Ecto neural progenitor cell (in vitro differentiated cells): ENCODE results near the gene SAP25.

ENCODE experiments used
- DNase-seq: peaks from one replicate; pipeline ENCODE4 v3.0.0-alpha.2; 2018; ENCODE audit warnings: low spot score

The SAP25 gene

GRCh38 chr7:100595188-100595587, 21.5 kb upstream of the SAP25 start:
- no peak for DNase-seq

GRCh38 chr7:100591596-100591995, 17.9 kb upstream of the SAP25 start:
- no peak for DNase-seq

DNA sequence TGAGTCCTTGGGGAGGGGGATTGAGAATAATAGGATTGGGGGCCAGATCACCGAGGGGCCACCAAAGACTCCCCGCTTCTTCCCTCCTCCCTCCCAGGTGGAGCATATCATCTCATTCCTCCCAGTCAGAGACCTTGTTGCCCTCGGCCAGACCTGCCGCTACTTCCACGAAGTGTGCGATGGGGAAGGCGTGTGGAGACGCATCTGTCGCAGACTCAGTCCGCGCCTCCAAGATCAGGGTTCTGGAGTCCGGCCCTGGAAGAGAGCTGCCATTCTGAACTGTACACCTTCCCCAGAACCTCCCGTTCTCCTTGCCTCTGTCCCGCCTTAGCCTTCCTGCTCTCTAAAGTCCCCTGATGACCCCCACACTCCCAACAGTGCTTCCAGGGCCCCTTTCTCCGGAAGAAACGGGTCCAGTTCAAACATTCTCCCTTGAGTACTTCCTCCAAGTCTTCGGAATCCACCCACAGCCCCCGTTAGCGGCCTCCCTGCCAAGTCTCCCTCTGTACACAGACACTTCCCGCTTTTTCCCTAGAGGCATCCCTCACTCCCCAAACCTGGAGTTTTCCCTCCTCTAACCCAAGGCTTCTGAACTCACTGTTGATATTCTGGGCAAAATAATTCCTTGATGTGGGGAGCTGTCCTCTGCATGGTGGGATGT, 16.5 kb upstream of the SAP25 start:
- no peak for DNase-seq

- DNase-seq, result peak; percentile 58
These were observed 15.7 kb upstream of the SAP25 start for GRCh38 chr7:100589341-100589947.

DNA sequence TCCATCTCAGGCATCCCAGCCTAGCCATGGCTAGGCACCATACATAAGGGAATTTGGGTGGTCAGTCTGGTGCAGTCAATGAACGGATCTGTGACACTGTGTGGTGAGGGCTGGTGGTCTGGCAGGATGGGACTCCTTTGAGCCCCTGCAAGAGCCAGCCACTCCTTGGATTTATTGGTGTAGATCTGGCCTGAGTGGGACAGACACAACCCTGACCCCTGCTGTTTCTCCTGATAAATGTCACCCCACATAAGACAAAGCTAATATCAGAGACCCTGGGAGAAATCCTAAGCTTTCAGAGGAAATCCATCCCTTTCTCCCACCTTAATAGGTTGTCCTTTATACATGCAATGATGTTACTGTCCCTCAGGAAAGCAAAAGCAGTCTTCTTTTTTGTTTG, 14.7 kb upstream of the SAP25 start:
- no peak for DNase-seq

GRCh38 chr7:100586266-100587025, 12.7 kb upstream of the SAP25 start, which contains the start of gene FBXO24:
Gene FBXO24 (plus strand): TSS chr7:100586328. CDS start chr7:100586626, 298 bp downstream.
- DNase-seq, result peak; percentile 100

DNA sequence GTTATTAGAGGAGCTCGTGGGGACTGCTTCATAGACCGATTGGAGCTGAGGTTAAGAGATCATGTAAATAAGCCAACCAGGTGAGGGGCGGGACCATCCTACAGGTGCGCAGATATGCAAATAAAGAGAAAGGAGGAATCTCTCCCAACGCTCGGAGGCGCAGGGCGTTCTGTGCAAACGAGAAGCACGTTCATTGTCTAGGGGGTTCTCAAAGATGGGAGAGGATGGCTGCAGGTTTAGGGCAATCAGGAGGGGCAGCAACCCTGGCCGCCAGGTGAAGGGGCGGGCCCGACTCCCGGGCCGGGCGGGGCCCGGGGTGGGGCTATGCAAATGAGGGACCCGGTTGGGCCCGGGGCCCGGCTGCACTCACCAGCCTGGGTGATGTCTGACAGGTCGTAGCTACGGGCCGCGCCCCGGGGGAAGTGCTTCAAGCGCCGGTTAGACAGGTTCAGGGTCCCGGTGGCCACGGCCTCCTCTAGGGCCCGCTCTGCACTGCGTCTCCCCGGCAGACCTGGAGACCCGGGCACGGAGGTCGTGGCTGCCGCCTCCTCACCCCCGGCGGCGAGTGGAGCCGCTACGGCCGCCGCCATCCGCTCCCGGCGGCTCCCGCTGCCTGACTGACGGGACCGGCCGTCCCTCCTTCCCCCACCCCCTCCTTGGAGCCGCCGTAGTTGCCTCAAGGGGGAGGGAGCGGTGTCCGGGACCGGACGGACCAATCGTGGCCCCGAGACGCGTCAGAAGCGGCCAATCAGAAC, 12.0 kb upstream of the SAP25 start, which contains the start of gene LRCH4:
Gene LRCH4, minus strand, starts transcription at position 619 of the 755 bp plus-strand sequence. Its CDS starts 29 bp downstream, at position 590.
- no peak for DNase-seq

DNA sequence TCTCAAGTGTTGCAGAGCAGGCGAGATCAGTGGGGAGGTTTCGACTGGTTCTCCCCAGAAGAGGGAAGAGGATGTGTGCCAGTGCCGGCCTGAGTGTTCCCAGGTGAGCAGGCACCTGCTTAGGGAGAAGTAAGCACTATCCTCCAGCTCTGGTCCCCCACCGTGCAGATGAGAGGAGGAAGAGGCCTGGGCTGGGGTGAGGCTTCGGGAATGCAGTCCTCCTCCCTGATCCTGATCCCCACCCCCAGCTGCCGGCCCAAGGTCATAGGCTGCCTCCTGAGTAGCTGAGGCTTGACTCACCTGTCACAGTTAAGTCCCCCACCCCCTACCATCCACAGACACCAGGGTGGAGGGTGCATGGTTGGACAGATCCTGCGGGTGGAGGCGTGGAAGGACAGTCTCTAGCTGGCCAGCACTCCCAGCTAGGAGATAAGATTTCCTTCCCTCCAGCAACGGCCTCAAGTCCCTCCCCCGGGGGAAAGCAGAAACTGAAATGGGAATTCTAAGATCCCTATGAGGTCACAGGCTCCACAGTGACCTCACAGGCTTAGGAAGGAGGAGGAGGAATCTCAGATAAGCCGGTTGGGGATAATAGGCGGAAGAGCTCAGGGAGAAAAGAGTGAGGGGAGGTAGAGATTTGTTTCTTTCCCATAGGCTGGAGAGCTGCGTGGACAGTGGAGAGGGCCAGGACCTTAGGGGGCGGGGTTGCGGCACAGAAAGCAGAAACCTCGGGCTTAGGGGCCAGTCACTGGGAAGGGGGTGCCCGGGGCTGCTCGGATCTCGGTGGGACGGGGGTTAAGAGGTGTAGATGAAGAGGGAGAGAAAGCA, 11.2 kb upstream of the SAP25 start:
- peak; percentile 80 for DNase-seq

GRCh38 chr7:100584054-100584682, 10.5 kb upstream of the SAP25 start:
- DNase-seq, result no peak

DNA sequence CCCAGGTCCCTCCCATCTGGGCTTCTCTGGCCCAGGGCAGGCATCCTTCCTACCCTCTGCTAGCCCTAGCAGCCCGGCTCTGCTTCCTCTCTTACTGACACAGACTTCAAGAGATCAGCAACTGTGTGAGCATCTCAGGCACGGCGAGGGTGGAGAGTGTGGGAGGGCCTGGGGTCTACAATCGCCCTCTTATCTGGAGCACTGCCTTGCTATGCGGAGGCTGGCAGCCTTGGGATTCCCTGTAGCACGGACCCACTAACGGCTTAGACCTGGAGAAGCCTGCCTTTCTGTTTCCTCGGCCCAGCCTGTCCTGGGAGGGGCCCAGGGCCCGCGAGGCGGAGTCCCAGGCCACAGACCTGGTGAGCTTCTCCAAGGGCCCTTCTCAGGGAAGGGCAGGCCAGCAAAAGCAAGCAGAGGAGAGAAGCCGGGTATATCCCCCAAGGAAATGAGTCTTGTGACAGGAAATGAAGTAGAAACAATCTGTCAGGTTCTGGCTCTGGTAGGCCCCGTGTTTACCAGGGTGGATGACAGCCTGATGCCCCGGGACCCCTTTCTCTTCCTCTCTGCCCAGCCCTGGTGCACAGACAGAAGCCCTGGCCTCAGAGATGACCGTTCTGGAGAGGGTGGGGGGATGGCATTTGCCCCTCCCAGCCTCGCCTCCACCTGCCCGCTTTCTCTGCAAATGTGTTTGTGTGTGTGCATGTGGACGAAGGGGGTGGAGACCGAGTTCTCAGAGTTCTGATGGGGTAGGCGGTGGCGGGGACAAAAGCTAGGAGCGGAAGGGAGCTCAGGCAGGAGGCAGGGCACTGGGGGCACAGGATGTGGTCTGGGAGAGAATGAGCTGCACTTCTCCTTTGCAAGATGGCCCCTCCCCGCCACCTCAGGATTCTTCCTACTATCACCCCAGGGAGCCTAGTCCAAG, 9.7 kb upstream of the SAP25 start:
- no peak for DNase-seq

DNA sequence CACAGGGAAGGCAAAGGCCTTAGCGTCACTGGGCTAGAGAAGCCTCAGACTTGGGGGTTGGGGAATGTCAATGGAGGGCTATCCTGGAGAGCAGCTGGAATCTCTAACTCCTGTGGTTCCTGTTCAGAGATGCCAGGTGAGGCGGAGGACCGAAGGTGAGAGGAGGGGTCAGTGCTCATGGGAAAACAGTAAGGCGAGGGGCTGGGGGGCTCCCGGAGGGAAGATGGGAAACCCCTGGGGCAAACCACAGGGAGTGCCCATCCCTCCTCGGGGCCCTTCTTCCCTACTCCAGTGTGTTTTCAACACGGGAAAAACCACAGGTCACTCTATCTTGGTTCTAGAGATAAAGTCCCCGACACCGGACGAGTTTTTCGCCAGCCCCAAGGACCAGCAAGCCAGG, 8.9 kb upstream of the SAP25 start:
- no peak for DNase-seq

GRCh38 chr7:100582041-100582579, 8.4 kb upstream of the SAP25 start:
- no peak for DNase-seq

DNA sequence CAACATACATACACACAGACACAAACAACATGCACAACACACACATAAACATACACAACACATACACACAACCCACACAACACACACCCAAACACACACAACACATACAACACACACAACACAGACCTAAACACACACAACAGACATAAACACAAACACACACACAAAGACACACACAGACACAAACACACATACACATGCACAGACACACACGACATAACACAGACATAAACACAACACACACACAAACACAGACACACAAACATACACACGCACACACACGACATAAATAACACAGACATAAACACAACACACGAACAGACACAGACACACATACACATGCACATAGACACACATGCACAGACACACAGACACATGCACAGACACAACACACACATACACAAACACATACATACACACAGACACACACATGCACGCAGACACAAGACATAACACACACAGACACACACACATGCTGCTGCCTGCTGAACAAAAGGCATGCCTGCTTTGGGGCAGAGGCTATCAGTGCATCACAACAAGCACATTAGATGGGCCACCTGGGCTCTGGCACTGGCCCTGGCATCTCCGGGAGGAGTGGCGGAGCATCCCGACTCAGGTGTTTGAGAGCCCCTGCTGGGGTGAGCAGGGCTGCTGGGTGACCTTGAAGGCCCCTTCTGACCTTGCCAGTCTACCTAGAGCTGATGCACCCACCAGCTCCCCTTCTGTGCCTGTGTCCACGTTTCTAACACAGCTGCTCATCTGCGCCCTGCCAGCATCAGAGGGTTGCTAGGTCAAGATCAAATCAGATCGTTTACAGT, 7.0 kb upstream of the SAP25 start:
- DNase-seq, result no peak

GRCh38 chr7:100578246-100579183, 4.8 kb upstream of the SAP25 start:
- no peak for DNase-seq

DNA sequence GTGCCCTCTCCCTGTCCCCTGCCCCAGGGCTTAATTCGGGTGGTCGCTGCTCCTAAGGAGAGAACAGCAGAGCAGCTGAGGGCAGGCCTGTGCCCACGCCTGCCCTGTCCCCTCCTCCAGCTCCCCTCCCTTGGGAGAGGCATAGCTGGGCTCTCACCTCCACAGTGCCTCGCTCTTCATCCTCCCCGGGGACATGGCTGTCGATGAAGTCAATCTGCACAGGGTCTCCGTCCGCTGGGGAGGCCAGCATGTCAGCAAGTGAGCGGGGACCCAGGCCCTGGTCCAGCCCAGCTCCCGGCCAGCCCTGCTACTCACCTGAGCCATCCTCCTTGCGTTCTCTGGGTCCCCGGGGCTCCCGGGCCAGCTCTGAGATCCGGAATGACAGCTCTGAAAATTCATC, 3.8 kb upstream of the SAP25 start:
- no peak for DNase-seq

- DNase-seq, result no peak
These were observed 3.4 kb upstream of the SAP25 start for GRCh38 chr7:100577103-100577502.

DNA sequence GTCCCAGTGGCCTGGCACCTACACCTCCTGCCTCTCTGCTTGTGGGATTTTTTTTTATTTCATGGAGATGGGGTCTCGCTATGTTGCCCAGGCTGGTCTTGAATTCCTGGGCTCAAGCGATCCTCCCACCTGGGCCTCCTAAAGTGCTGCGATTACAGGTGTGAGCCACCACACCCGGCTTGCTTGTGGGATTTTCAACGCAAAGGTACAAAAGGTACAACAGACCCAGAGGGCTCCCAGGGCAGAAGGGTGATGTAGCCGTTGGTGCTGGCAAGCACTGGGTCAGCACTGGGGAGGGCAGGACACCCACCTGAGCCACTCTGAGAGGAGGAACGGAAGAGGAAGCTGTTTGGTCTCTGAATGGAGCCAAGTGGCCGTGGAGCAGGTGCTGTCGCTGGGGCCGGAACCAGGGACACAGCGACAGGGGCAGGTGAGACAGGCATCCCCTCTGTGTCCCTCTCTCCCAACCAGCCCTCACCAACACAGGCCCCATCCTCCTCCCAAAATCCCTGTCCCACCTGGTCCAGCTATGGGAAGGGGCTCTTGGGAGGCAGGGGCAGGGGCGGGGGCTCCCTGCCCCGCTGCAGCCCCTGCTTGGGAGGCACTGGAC, 2.8 kb upstream of the SAP25 start:
- no peak for DNase-seq
